Measurements from ENCODE around the gene CMIP. TPM values are rescaled to one million over a fixed set of nuclear protein-coding genes. Genes with fewer than 3 reads are reported as not detected.

Gene CMIP
- total and polyA plus RNA-seq, 10 of the 15 experiments (the other 5 are each of a cell fraction or from before 2014, with no cell fraction given): 1.2 to 43.2 (median 4.4) TPM

- TF ChIP-seq SMAD5 (IDR thresholded peaks at IDR 0.05; ENCODE audit: low read depth) (no peak), ZNF274 (IDR thresholded peaks at IDR 0.05; ENCODE audit: insufficient read depth, insufficient read length) (no peak), TCF12 (IDR thresholded peaks at IDR 0.05; ENCODE audit: low read depth, low read length) (no peak)
Observed at GRCh38 chr16:81706327-81707295, 262.0 kb downstream of the CMIP start (continued).

- BruUV-seq (replicated peaks): no TSS peak
- TF ChIP-seq SPI1 (IDR thresholded peaks at IDR 0.05; ENCODE audit: borderline replicate concordance, insufficient read depth, low read depth, low read length): no peak
- no peak for TF ChIP-seq KAT2A (conservative IDR thresholded peaks at IDR 0.05; ENCODE audit: control insufficient read depth, low read depth, low read length)
- TF ChIP-seq EP300 (IDR thresholded peaks at IDR 0.05; ENCODE audit: borderline replicate concordance in 1 of 2, control insufficient read depth in 1 of 2, low read depth in 2 of 2, low read length in 2 of 2): no peak
- TF ChIP-seq MTA2 (IDR thresholded peaks at IDR 0.05; ENCODE audit: low read depth): no peak
- TF ChIP-seq NFIC (IDR thresholded peaks at IDR 0.05; ENCODE audit: low read depth, low read length): no peak
- no peak for TF ChIP-seq USF2 (IDR thresholded peaks at IDR 0.05; ENCODE audit: borderline replicate concordance, low read depth, low read length)
- no peak for TF ChIP-seq ZNF207 (IDR thresholded peaks at IDR 0.05; ENCODE audit: borderline replicate concordance)
- TF ChIP-seq JUNB (IDR thresholded peaks at IDR 0.05): no peak
- TF ChIP-seq MYB (IDR thresholded peaks at IDR 0.05; ENCODE audit: borderline replicate concordance, low read depth, low read length): no peak
- TF ChIP-seq RBBP5 (conservative IDR thresholded peaks at IDR 0.05): no peak
- TF ChIP-seq, protein P1, sequence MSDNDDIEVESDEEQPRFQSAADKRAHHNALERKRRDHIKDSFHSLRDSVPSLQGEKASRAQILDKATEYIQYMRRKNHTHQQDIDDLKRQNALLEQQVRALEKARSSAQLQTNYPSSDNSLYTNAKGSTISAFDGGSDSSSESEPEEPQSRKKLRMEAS (IDR thresholded peaks at IDR 0.05; ENCODE audit: low read depth, low read length): no peak
- no peak for TF ChIP-seq ZSCAN29 (IDR thresholded peaks at IDR 0.05)
- TF ChIP-seq ZNF384 (IDR thresholded peaks at IDR 0.05; ENCODE audit: borderline replicate concordance, low read depth, low read length): no peak
- TF ChIP-seq HDAC6 (IDR thresholded peaks at IDR 0.05; ENCODE audit: unreplicated experiment): no peak
- no peak for TF ChIP-seq FOS (IDR thresholded peaks at IDR 0.05; ENCODE audit: borderline replicate concordance, extremely low read depth, insufficient read length)
- TF ChIP-seq ETV6 (conservative IDR thresholded peaks at IDR 0.05 in 1 of 2, IDR thresholded peaks at IDR 0.05 in 1 of 2; ENCODE audit: borderline replicate concordance in 1 of 2, low read depth in 1 of 2): no peak
- TF ChIP-seq TCF12 (IDR thresholded peaks at IDR 0.05; ENCODE audit: low read depth, low read length): no peak
Observed at GRCh38 chr16:81707411-81708265, 263.0 kb downstream of the CMIP start.

More at GRCh38 chr16:81707411-81708265, 263.0 kb downstream of the CMIP start:
- Histone ChIP-seq H3K27ac (ENCODE audit: control insufficient read depth, insufficient read depth) (no peak overlapping the region), H3K4me2 (ENCODE audit: control insufficient read depth, insufficient read depth) (no peak overlapping the region), H4K20me1 (ENCODE audit: control insufficient read depth, insufficient read depth) (no peaks in the 10 kb centered on the region), H3K9ac (ENCODE audit: control insufficient read depth, insufficient read depth, low read length) (no peak overlapping the region), H3K79me2 (ENCODE audit: control insufficient read depth, insufficient read depth, low read length) (no peaks in the 10 kb centered on the region), H3K9me3 (replicated peaks; ENCODE audit: control insufficient read depth, insufficient read depth, low read length) (no peaks in the 10 kb centered on the region), H3K4me3 (no peak overlapping the region), H3K36me3 (ENCODE audit: control insufficient read depth in 2 of 2, insufficient read depth in 2 of 2, low read length in 1 of 2) (peaks cover 4 to 13% of the 10 kb centered on the region in 2 experiments; a peak in 3 of 4 replicates), H3K4me1 (ENCODE audit: control insufficient read depth, insufficient read depth, low read length) (no peaks in the 10 kb centered on the region), H3K27me3 (replicated peaks in 1 of 2; ENCODE audit: control insufficient read depth in 2 of 2, insufficient read depth in 2 of 2, low read length in 1 of 2) (no peaks in the 10 kb centered on the region), H2AFZ (ENCODE audit: control insufficient read depth, low read depth, low read length) (no peak overlapping the region)
- intact Hi-C loops (cut with micrococcal nuclease; ENCODE audit: unreplicated experiment): no loop called here
- DNase-seq (ENCODE audit: low read depth, low spot score) (no peak), FAIRE-seq (no peak), ATAC-seq (no peak; the same call in 2 of the 3 replicates)
- POLR2A ChIA-PET: no interaction called here
- SMC1A ChIA-PET (ENCODE audit: uncharacterized antibody, unreplicated experiment): no interaction called here
- WGBS (ENCODE audit: insufficient coverage, insufficient replicate concordance, low lambda C conversion rate, missing lambda C conversion rate): 87% methylated on average over 27 of the region's 27 CpGs
- RAD21 ChIA-PET (ENCODE audit: unreplicated experiment): no interaction called here
- in situ Hi-C loops (cut with MboI): no loop called here
- CTCF ChIA-PET: interaction anchor here (0.9 kb wide), 1 partner anchor 11 kb away, joined by 3 read pairs; no protein-coding TSS in a partner anchor

All from GM12878 (cell line).